Fibroblast of skin of left quadriceps (primary cell): ENCODE results near the gene PPIA.
"Not testable (repeated sequence)": the region's sequence is repeated elsewhere in the genome, so short reads cannot be mapped to it uniquely, and the experiment has no call there.

Source experiments
- DNase-seq, 2 experiments: peaks; one replicate each; pipeline ENCODE4 v3.0.0-alpha.2; 2013; ENCODE audit warnings: low read depth in 2 of 2

Gene PPIA

GRCh38 chr7:44827567-44827966, 31.1 kb downstream of the PPIA start:
- no peak for DNase-seq

GRCh38 chr7:44838751-44839150, 42.3 kb downstream of the PPIA start:
- no peak for DNase-seq

- not testable (repeated sequence) for DNase-seq
Measured at GRCh38 chr7:44842675-44843074, 46.2 kb downstream of the PPIA start.

- not testable (repeated sequence) for DNase-seq
Measured at GRCh38 chr7:44843440-44843839, 47.0 kb downstream of the PPIA start.

- no peak for DNase-seq
Measured at GRCh38 chr7:44845451-44845850, 49.0 kb downstream of the PPIA start.

- DNase-seq: not testable (repeated sequence)
Measured at GRCh38 chr7:44846390-44846789, 49.9 kb downstream of the PPIA start.

- DNase-seq: no peak
Measured at GRCh38 chr7:44846816-44847508, 50.5 kb downstream of the PPIA start.

- DNase-seq: peak; percentile 58 to 62
Measured at GRCh38 chr7:44847509-44847919, 51.0 kb downstream of the PPIA start.

GRCh38 chr7:44847920-44848634, 51.6 kb downstream of the PPIA start, which contains the start of gene H2AZ2:
Gene H2AZ2 (minus strand): TSS chr7:44848087. CDS start chr7:44847971, 116 bp downstream.
- peak; percentile 100 for DNase-seq

- DNase-seq: no peak
Measured at GRCh38 chr7:44849259-44849884, 52.9 kb downstream of the PPIA start.

GRCh38 chr7:44849885-44850544, 53.5 kb downstream of the PPIA start:
- DNase-seq: no peak

- DNase-seq: no peak
Measured at GRCh38 chr7:44852590-44852989, 56.1 kb downstream of the PPIA start.
